Measurements from ENCODE around the gene DHRSX. TPM values are rescaled to one million over a fixed set of nuclear protein-coding genes. Genes with fewer than 3 reads are reported as not detected.
"Not testable (repeated sequence)": the region's sequence is repeated elsewhere in the genome, so short reads cannot be mapped to it uniquely, and the experiment has no call there.

Gene DHRSX
- total and polyA plus RNA-seq, 7 donors = 5.6 to 19.3 (median 9.6) TPM

- Histone ChIP-seq H3K9me3 (no peaks in the 10 kb centered on the region), H3K4me3 (no peak overlapping the region), H3K27me3 (ENCODE audit: insufficient read depth in 3 of 3, low read length in 2 of 3) (peaks cover 0 to 7% (median 0%) of the 10 kb centered on the region in 3 donors), H3K36me3 (ENCODE audit: insufficient read depth in 1 of 2, low read depth in 1 of 2) (no peaks in the 10 kb centered on the region), H3K4me1 (no peaks in the 10 kb centered on the region), H3K27ac (no peak overlapping the region)
- TF ChIP-seq CTCF (IDR thresholded peaks at IDR 0.05) = no peak
- no peak for DNase-seq
- WGBS, 3 donors = 59 to 67% (median 66%) methylated on average over 9 of the region's 9 CpGs
- intact Hi-C loops (cut with DNase I) = no loop called here
- ATAC-seq = no peak
Observed at GRCh38 chrX:2508648-2509335, 8.0 kb upstream of the DHRSX start.

GRCh38 chrX:2507904-2508627 is 7.3 kb upstream of the DHRSX start:
- peaks cover 0 to 7% (median 0%) of the 10 kb centered on the region in 3 donors for H3K27me3 ChIP-seq (ENCODE audit: insufficient read depth in 3 of 3, low read length in 2 of 3)
- 51 to 58% (median 54%) methylated on average over 8 of the region's 8 CpGs for WGBS, 3 donors
- no peaks in the 10 kb centered on the region for H3K36me3 ChIP-seq (ENCODE audit: insufficient read depth in 1 of 2, low read depth in 1 of 2)
- ATAC-seq (no peak), DNase-seq (no peak)
- H3K9me3 ChIP-seq = no peaks in the 10 kb centered on the region
- H3K27ac ChIP-seq = no peak overlapping the region
- H3K4me1 ChIP-seq = no peaks in the 10 kb centered on the region
- TF ChIP-seq CTCF (IDR thresholded peaks at IDR 0.05) = no peak
- H3K4me3 ChIP-seq = no peak overlapping the region
- intact Hi-C loops (cut with DNase I) = no loop called here

GRCh38 chrX:2507196-2507595 is 6.4 kb upstream of the DHRSX start:
- Histone ChIP-seq H3K27ac (no peak overlapping the region), H3K4me1 (no peaks in the 10 kb centered on the region), H3K9me3 (no peaks in the 10 kb centered on the region), H3K36me3 (ENCODE audit: insufficient read depth in 1 of 2, low read depth in 1 of 2) (no peaks in the 10 kb centered on the region), H3K4me3 (no peak overlapping the region), H3K27me3 (ENCODE audit: insufficient read depth in 3 of 3, low read length in 2 of 3) (peaks cover 0 to 7% (median 0%) of the 10 kb centered on the region in 3 donors)
- TF ChIP-seq CTCF (IDR thresholded peaks at IDR 0.05) = no peak
- intact Hi-C loops (cut with DNase I) = no loop called here
- no peak for ATAC-seq
- WGBS, 3 donors = 91 to 93% (median 93%) methylated on average over 3 of the region's 3 CpGs
- DNase-seq = no peak

- H3K4me3 ChIP-seq; H3K27me3 ChIP-seq (ENCODE audit: insufficient read depth in 3 of 3, low read length in 2 of 3); H3K4me1 ChIP-seq; intact Hi-C loops (cut with DNase I); ATAC-seq; DNase-seq; H3K36me3 ChIP-seq (ENCODE audit: insufficient read depth in 1 of 2, low read depth in 1 of 2); H3K9me3 ChIP-seq; H3K27ac ChIP-seq: not testable (repeated sequence)
- WGBS, 3 donors = 85 to 88% (median 87%) methylated on average over 8 of the region's 8 CpGs
Observed at GRCh38 chrX:2505341-2505740, 4.6 kb upstream of the DHRSX start.

- DNase-seq = no peak
- WGBS, 3 donors = 47 to 53% (median 52%) methylated on average over 7 of the region's 7 CpGs
- intact Hi-C loops (cut with DNase I) = loop anchor here in 1 of 2 donors (5.0 kb wide), 1 partner anchor 183 kb away; no protein-coding TSS in a partner anchor
- H3K4me3 ChIP-seq = no peak overlapping the region
- H3K4me1 ChIP-seq = no peaks in the 10 kb centered on the region
- no peak for ATAC-seq
- no peaks in the 10 kb centered on the region for H3K9me3 ChIP-seq
- TF ChIP-seq CTCF (IDR thresholded peaks at IDR 0.05) = no peak
- H3K36me3 ChIP-seq (ENCODE audit: insufficient read depth in 1 of 2, low read depth in 1 of 2) = no peaks in the 10 kb centered on the region
- peaks cover 0 to 7% (median 0%) of the 10 kb centered on the region in 3 donors for H3K27me3 ChIP-seq (ENCODE audit: insufficient read depth in 3 of 3, low read length in 2 of 3)
- no peak overlapping the region for H3K27ac ChIP-seq
Observed at GRCh38 chrX:2504706-2505332, 4.0 kb upstream of the DHRSX start.

All from psoas muscle (tissue), 8 donors.